Measurements from ENCODE around the gene PRSS27. TPM values are rescaled to one million over a fixed set of nuclear protein-coding genes. Genes with fewer than 3 reads are reported as not detected.

PRSS27 gene
- polyA plus RNA-seq, 1 of the 3 experiments (the other 2 are of a cell fraction): 7.7 TPM

DNA sequence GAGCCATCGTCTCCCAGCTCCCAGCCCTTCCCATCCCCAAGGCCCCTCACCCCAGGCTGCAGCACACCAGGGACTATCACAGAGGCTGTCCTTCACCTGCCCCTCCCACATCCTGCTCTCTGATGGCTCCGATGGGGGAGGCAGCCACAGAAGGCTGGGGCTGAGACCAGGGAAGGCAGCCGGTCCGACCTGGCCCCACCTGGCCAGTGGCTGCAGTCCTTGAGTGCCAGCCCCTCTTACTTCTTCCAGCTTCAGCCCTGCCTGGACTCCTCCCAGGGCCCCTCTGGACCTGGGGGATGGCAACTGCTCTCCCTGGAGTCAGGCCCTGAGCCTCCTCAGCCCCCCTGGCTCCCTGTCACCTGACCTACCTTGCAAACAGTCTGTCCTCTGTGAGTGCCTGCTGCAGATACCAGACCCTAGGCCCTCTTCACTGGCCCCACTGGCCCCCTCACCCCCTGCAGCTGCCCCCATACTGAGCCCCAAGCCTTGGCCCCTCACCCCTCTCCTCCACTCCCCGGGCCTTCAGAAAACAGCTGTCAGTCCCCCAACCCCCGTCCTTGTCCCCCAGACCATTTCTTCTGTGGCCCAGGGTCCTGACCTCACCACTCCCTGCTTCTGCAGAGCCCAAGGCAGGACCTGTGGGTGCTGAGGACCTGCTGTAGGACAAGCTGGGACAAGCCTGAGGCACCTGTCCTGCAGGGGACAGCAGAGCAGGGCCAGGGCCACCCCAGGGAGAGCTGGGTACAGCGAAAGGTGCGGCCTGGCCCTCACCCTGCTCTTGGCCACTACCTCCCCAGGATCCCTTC is 19.8 kb upstream of the PRSS27 start:
- Histone ChIP-seq H3K9me2 (no peaks in the 10 kb centered on the region), H3K27me3 (ENCODE audit: insufficient read depth) (no peaks in the 10 kb centered on the region), H3K4me3 (ENCODE audit: low read depth in 2 of 2, low read length in 1 of 2) (no peak overlapping the region), H4K20me1 (ENCODE audit: insufficient read depth) (no peaks in the 10 kb centered on the region), H3F3A (replicated peaks; ENCODE audit: insufficient read depth) (no peaks in the 10 kb centered on the region), H3K36me3 (replicated peaks in 1 of 2; ENCODE audit: control insufficient read depth in 1 of 2, insufficient read depth in 2 of 2, low read length in 1 of 2) (no peaks in the 10 kb centered on the region), H3K9me3 (no peaks in the 10 kb centered on the region), H3K27ac (ENCODE audit: low read depth in 2 of 2, low read length in 1 of 2) (no peak overlapping the region), H3K4me2 (no peak overlapping the region), H3K4me1 (ENCODE audit: control insufficient read depth in 1 of 2, insufficient read depth in 2 of 2, low read depth in 1 of 2, low read length in 1 of 2) (no peaks in the 10 kb centered on the region; a peak in 1 of 4 replicates), H2AFZ (ENCODE audit: low read depth) (no peak overlapping the region), H3K79me2 (ENCODE audit: insufficient read depth) (no peaks in the 10 kb centered on the region), H3K9ac (no peak overlapping the region)
- DNase-seq: no peak
- no peak for TF ChIP-seq SIN3A (IDR thresholded peaks at IDR 0.05; ENCODE audit: borderline replicate concordance, low read depth, low read length)
- TF ChIP-seq RCOR1 (IDR thresholded peaks at IDR 0.05; ENCODE audit: low read length): no peak
- TF ChIP-seq POLR2AphosphoS5 (IDR thresholded peaks at IDR 0.05; ENCODE audit: low read depth, low read length): no peak
- POLR2A ChIA-PET: interaction anchor here (0.6 kb wide), 1 partner anchor 121 kb away, joined by 3 read pairs; no protein-coding TSS in a partner anchor
- WGBS (ENCODE audit: low lambda C conversion rate): 77% methylated on average over 6 of the region's 8 CpGs
- CTCF ChIA-PET: no interaction called here

DNA sequence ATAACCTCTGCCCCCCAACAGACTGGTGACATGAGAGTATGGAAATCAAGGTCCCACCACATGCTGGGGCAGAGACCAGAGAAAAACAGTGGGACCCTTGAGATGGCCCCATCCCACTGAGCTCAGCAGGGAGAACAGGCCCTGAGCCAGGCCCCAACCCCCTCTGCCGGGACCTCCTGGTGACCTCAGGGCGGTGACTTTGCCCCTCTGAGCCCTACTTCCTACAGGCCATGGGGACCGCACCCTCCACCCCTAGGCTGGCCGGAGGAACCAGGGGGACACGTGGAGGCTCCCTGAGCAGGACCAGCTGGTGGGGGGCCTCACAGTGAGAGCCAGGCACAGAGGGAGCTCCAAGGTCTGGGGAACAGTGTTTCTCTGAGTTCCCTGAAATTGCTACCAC is 18.6 kb upstream of the PRSS27 start:
- WGBS (ENCODE audit: low lambda C conversion rate): no CpG with 5 or more reads among the region's 5 CpGs
- H4K20me1 ChIP-seq (ENCODE audit: insufficient read depth): no peaks in the 10 kb centered on the region
- ChIA-PET POLR2A (no interaction called here), CTCF (no interaction called here)
- no peak overlapping the region for H3K4me3 ChIP-seq (ENCODE audit: low read depth in 2 of 2, low read length in 1 of 2)
- no peak overlapping the region for H3K4me2 ChIP-seq
- H3K27me3 ChIP-seq (ENCODE audit: insufficient read depth): no peaks in the 10 kb centered on the region
- H3K9ac ChIP-seq: no peak overlapping the region
- TF ChIP-seq FOSL2 (IDR thresholded peaks at IDR 0.05; ENCODE audit: borderline replicate concordance, low read depth) (no peak), NRF1 (IDR thresholded peaks at IDR 0.05; ENCODE audit: low read depth, low read length) (no peak), EP300 (IDR thresholded peaks at IDR 0.05; ENCODE audit: borderline replicate concordance in 1 of 2, low read depth in 1 of 2, low read length in 1 of 2) (no peak), RFX5 (IDR thresholded peaks at IDR 0.05; ENCODE audit: low read length) (no peak), RAD21 (IDR thresholded peaks at IDR 0.05; ENCODE audit: low read length) (no peak), TCF12 (IDR thresholded peaks at IDR 0.05) (no peak), GABPA (IDR thresholded peaks at IDR 0.05; ENCODE audit: low read depth) (no peak), MXI1 (IDR thresholded peaks at IDR 0.05; ENCODE audit: low read depth, low read length) (no peak), GATA2 (CRISPR knock-in tag; IDR thresholded peaks at IDR 0.05) (no peak), SIN3A (IDR thresholded peaks at IDR 0.05; ENCODE audit: borderline replicate concordance, low read depth, low read length) (no peak), ELF1 (IDR thresholded peaks at IDR 0.05) (no peak), TEAD4 (IDR thresholded peaks at IDR 0.05; ENCODE audit: borderline replicate concordance, insufficient read depth) (no peak), RCOR1 (IDR thresholded peaks at IDR 0.05; ENCODE audit: low read length) (no peak), CHD2 (IDR thresholded peaks at IDR 0.05; ENCODE audit: low read length, partially characterized antibody) (no peak), POLR2AphosphoS5 (IDR thresholded peaks at IDR 0.05; ENCODE audit: low read depth, low read length) (no peak)
- TF ChIP-seq, protein P1, sequence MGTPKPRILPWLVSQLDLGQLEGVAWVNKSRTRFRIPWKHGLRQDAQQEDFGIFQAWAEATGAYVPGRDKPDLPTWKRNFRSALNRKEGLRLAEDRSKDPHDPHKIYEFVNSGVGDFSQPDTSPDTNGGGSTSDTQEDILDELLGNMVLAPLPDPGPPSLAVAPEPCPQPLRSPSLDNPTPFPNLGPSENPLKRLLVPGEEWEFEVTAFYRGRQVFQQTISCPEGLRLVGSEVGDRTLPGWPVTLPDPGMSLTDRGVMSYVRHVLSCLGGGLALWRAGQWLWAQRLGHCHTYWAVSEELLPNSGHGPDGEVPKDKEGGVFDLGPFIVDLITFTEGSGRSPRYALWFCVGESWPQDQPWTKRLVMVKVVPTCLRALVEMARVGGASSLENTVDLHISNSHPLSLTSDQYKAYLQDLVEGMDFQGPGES (IDR thresholded peaks at IDR 0.05; ENCODE audit: low read depth, low read length): no peak
- TF ChIP-seq, protein P2, sequence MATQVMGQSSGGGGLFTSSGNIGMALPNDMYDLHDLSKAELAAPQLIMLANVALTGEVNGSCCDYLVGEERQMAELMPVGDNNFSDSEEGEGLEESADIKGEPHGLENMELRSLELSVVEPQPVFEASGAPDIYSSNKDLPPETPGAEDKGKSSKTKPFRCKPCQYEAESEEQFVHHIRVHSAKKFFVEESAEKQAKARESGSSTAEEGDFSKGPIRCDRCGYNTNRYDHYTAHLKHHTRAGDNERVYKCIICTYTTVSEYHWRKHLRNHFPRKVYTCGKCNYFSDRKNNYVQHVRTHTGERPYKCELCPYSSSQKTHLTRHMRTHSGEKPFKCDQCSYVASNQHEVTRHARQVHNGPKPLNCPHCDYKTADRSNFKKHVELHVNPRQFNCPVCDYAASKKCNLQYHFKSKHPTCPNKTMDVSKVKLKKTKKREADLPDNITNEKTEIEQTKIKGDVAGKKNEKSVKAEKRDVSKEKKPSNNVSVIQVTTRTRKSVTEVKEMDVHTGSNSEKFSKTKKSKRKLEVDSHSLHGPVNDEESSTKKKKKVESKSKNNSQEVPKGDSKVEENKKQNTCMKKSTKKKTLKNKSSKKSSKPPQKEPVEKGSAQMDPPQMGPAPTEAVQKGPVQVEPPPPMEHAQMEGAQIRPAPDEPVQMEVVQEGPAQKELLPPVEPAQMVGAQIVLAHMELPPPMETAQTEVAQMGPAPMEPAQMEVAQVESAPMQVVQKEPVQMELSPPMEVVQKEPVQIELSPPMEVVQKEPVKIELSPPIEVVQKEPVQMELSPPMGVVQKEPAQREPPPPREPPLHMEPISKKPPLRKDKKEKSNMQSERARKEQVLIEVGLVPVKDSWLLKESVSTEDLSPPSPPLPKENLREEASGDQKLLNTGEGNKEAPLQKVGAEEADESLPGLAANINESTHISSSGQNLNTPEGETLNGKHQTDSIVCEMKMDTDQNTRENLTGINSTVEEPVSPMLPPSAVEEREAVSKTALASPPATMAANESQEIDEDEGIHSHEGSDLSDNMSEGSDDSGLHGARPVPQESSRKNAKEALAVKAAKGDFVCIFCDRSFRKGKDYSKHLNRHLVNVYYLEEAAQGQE (IDR thresholded peaks at IDR 0.05; ENCODE audit: low read depth, low read length): no peak
- TF ChIP-seq, protein P3, sequence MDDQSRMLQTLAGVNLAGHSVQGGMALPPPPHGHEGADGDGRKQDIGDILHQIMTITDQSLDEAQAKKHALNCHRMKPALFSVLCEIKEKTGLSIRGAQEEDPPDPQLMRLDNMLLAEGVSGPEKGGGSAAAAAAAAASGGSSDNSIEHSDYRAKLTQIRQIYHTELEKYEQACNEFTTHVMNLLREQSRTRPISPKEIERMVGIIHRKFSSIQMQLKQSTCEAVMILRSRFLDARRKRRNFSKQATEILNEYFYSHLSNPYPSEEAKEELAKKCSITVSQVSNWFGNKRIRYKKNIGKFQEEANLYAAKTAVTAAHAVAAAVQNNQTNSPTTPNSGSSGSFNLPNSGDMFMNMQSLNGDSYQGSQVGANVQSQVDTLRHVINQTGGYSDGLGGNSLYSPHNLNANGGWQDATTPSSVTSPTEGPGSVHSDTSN (IDR thresholded peaks at IDR 0.05): no peak
- TF ChIP-seq, protein P4, sequence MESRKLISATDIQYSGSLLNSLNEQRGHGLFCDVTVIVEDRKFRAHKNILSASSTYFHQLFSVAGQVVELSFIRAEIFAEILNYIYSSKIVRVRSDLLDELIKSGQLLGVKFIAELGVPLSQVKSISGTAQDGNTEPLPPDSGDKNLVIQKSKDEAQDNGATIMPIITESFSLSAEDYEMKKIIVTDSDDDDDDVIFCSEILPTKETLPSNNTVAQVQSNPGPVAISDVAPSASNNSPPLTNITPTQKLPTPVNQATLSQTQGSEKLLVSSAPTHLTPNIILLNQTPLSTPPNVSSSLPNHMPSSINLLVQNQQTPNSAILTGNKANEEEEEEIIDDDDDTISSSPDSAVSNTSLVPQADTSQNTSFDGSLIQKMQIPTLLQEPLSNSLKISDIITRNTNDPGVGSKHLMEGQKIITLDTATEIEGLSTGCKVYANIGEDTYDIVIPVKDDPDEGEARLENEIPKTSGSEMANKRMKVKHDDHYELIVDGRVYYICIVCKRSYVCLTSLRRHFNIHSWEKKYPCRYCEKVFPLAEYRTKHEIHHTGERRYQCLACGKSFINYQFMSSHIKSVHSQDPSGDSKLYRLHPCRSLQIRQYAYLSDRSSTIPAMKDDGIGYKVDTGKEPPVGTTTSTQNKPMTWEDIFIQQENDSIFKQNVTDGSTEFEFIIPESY (IDR thresholded peaks at IDR 0.05; ENCODE audit: borderline replicate concordance, low read depth): no peak
- no peaks in the 10 kb centered on the region for H3K79me2 ChIP-seq (ENCODE audit: insufficient read depth)
- H3K9me2 ChIP-seq: no peaks in the 10 kb centered on the region
- no peak overlapping the region for H3K27ac ChIP-seq (ENCODE audit: low read depth in 2 of 2, low read length in 1 of 2)
- no peaks in the 10 kb centered on the region; a peak in 1 of 4 replicates for H3K4me1 ChIP-seq (ENCODE audit: control insufficient read depth in 1 of 2, insufficient read depth in 2 of 2, low read depth in 1 of 2, low read length in 1 of 2)
- no peaks in the 10 kb centered on the region for H3K36me3 ChIP-seq (replicated peaks in 1 of 2; ENCODE audit: control insufficient read depth in 1 of 2, insufficient read depth in 2 of 2, low read length in 1 of 2)
- DNase-seq: no peak
- H3K9me3 ChIP-seq: no peaks in the 10 kb centered on the region
- no peaks in the 10 kb centered on the region for H3F3A ChIP-seq (replicated peaks; ENCODE audit: insufficient read depth)
- no peak overlapping the region for H2AFZ ChIP-seq (ENCODE audit: low read depth)
